DOHH2 (cell line): Measurements from ENCODE around the gene KMT2C.

ENCODE experiments used
- EZH2phosphoT487 ChIP-seq: fragments of 200-600 bp; sonication (generic); IDR thresholded peaks from 2 replicates; pipeline ENCODE4 v1.6.1; 2017; ENCODE audit warnings: borderline replicate concordance, mild to moderate bottlenecking, antibody characterized with exemption, low read length, moderate library complexity, mixed read lengths
- TF ChIP-seq, protein P1 (sequence below): fragments of 200-600 bp; sonication (generic); IDR thresholded peaks from one replicate; pipeline ENCODE4 v1.5.1; 2014; ENCODE audit warnings: antibody characterized with exemption, mild to moderate bottlenecking, low read depth, low read length; ENCODE audit not compliant: poor library complexity, severe bottlenecking

DNA sequence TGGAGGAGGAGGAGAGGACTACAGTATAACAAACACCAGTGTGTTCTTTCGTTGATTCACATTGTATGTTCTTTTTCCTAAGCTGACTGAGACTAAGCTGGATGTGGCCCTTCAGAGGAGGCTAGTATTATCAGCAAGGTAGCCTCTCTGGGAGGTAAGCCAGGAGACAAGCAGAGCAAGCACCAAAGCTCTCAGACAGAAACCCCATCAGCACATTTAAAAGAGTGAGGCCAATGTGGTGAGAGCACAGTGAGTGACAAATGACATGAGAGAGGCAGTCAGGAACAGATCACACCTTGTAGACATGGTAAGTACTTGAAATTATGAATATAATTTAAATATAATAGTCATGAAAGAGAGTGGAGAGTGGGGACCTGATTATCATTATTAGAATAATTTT is 107.6 kb downstream of the KMT2C start:
- TF ChIP-seq, protein P1, sequence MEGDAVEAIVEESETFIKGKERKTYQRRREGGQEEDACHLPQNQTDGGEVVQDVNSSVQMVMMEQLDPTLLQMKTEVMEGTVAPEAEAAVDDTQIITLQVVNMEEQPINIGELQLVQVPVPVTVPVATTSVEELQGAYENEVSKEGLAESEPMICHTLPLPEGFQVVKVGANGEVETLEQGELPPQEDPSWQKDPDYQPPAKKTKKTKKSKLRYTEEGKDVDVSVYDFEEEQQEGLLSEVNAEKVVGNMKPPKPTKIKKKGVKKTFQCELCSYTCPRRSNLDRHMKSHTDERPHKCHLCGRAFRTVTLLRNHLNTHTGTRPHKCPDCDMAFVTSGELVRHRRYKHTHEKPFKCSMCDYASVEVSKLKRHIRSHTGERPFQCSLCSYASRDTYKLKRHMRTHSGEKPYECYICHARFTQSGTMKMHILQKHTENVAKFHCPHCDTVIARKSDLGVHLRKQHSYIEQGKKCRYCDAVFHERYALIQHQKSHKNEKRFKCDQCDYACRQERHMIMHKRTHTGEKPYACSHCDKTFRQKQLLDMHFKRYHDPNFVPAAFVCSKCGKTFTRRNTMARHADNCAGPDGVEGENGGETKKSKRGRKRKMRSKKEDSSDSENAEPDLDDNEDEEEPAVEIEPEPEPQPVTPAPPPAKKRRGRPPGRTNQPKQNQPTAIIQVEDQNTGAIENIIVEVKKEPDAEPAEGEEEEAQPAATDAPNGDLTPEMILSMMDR = no peak
- TF ChIP-seq EZH2phosphoT487 = no peak
